ENCODE data around the gene CXCL16. TPM values are rescaled to one million over a fixed set of nuclear protein-coding genes. Genes with fewer than 3 reads are reported as not detected.

Gene CXCL16
- total RNA-seq, result 0.57 and 3.1 TPM in 2 replicates

GRCh38 chr17:4739122-4740024 is at the start of gene CXCL16, which contains the start of gene ZMYND15:
Gene CXCL16 (minus strand): TSS chr17:4739928. CDS start chr17:4739339, 589 bp downstream.
Gene ZMYND15 (plus strand): TSS chr17:4739833. CDS start chr17:4740549, 716 bp downstream.

GRCh38 chr17:4788807-4789700 is 49.3 kb upstream of the CXCL16 start, which contains the start of gene GLTPD2:
Gene GLTPD2 (plus strand): TSS chr17:4788964. CDS start chr17:4789012, 48 bp downstream.

GRCh38 chr17:4786106-4786511 is 46.4 kb upstream of the CXCL16 start, which contains the start of gene VMO1:
Gene VMO1 (minus strand): TSS chr17:4786364. CDS start chr17:4786352, 12 bp downstream.

GRCh38 chr17:4771519-4772234 is 31.9 kb upstream of the CXCL16 start, which contains the start of gene TM4SF5:
Gene TM4SF5 (plus strand): TSS chr17:4771886. CDS start chr17:4771923, 37 bp downstream.

GRCh38 chr17:4709794-4710692 is 29.7 kb downstream of the CXCL16 start, which contains the start of gene ARRB2:
Gene ARRB2 (plus strand): TSS chr17:4710632. CDS start chr17:4710722, 90 bp downstream.

Other genes with a start within 250 kb of the CXCL16 start
- gene SPNS2, start 241.0 kb downstream of the CXCL16 start, total RNA-seq, result 0.44 TPM in 1 of 2 replicates, not detected in the other
- gene MYBBP1A, start 184.5 kb downstream of the CXCL16 start, total RNA-seq, result 75.5 and 93.6 TPM in 2 replicates
- gene GGT6, start 179.4 kb downstream of the CXCL16 start, total RNA-seq, result not detected in 2 replicates
- not detected in 2 replicates for gene SMTNL2, start 155.4 kb downstream of the CXCL16 start, total RNA-seq
- 0.44 TPM in 1 of 2 replicates, not detected in the other for gene ALOX15, start 98.2 kb downstream of the CXCL16 start, total RNA-seq
- 20.6 and 31.5 TPM in 2 replicates for gene PELP1, start 35.8 kb downstream of the CXCL16 start, total RNA-seq
- 3.9 and 5.0 TPM in 2 replicates for gene ARRB2, start 29.3 kb downstream of the CXCL16 start, total RNA-seq
- 8.9 and 13.3 TPM in 2 replicates for gene MED11, start 8.5 kb downstream of the CXCL16 start, total RNA-seq
- gene ZMYND15, start 95 bp downstream of the CXCL16 start, total RNA-seq, result 0.22 TPM in 1 of 2 replicates, not detected in the other
- gene TM4SF5, start 32.0 kb upstream of the CXCL16 start, total RNA-seq, result not detected in 2 replicates
- gene VMO1, start 46.4 kb upstream of the CXCL16 start, total RNA-seq, result 1.8 TPM in 1 of 2 replicates, not detected in the other
- gene GLTPD2, start 49.0 kb upstream of the CXCL16 start, total RNA-seq, result not detected in 2 replicates
- gene PSMB6, start 56.2 kb upstream of the CXCL16 start, total RNA-seq, result 112 and 162 TPM in 2 replicates
- 16.0 and 18.3 TPM in 2 replicates for gene PLD2, start 67.2 kb upstream of the CXCL16 start, total RNA-seq
- gene MINK1, start 93.4 kb upstream of the CXCL16 start, total RNA-seq, result 29.5 and 46.4 TPM in 2 replicates
- gene C17orf107, start 159.6 kb upstream of the CXCL16 start, total RNA-seq, result 0.57 and 6.1 TPM in 2 replicates
- gene CHRNE, start 163.2 kb upstream of the CXCL16 start, total RNA-seq, result 0.14 and 0.44 TPM in 2 replicates
- gene GP1BA, start 192.3 kb upstream of the CXCL16 start, total RNA-seq, result under 0.01 TPM in 1 of 2 replicates, not detected in the other
- 49.5 and 75.6 TPM in 2 replicates for gene SLC25A11, start 200.1 kb upstream of the CXCL16 start, total RNA-seq
- 21.2 and 51.8 TPM in 2 replicates for gene RNF167, start 200.3 kb upstream of the CXCL16 start, total RNA-seq
- gene PFN1, start 208.6 kb upstream of the CXCL16 start, total RNA-seq, result 759 and 850 TPM in 2 replicates
- gene ENO3, start 211.2 kb upstream of the CXCL16 start, total RNA-seq, result 2.4 and 5.3 TPM in 2 replicates
- gene SPAG7, start 227.9 kb upstream of the CXCL16 start, total RNA-seq, result 28.9 and 66.1 TPM in 2 replicates
- gene CAMTA2, start 247.7 kb upstream of the CXCL16 start, total RNA-seq, result 15.3 and 19.3 TPM in 2 replicates